ENCODE data around the gene ADCY4.

ADCY4 gene

GRCh38 chr14:24370748-24371147 is 35.9 kb upstream of the ADCY4 start:
- Histone ChIP-seq H4K91ac (ENCODE audit: low read length) (no peak overlapping the region), H3K27ac (ENCODE audit: low read length, poor library complexity, severe bottlenecking) (no peak overlapping the region), H2AK5ac (ENCODE audit: low read length, severe bottlenecking) (no peak overlapping the region), H2AFZ (ENCODE audit: low read depth, low read length) (no peak overlapping the region), H2BK15ac (ENCODE audit: low read depth, poor library complexity, severe bottlenecking) (no peak overlapping the region), H2BK12ac (ENCODE audit: low read length in 2 of 2) (no peak overlapping the region), H3K18ac (ENCODE audit: low read depth in 1 of 2, low read length in 2 of 2) (no peak overlapping the region), H3K14ac (ENCODE audit: low read length in 2 of 2) (no peak overlapping the region), H3K4me2 (ENCODE audit: low read length, poor library complexity, severe bottlenecking) (no peak overlapping the region), H3K27me3 (ENCODE audit: control insufficient read depth in 1 of 2, insufficient read depth in 1 of 2, low read length in 2 of 2) (no peaks in the 10 kb centered on the region), H3K9ac (ENCODE audit: low read length) (peak overlapping the region; percentile 7), H3K4me3 (ENCODE audit: insufficient read depth in 1 of 2, low read depth in 1 of 2, low read length in 2 of 2) (peak overlapping the region in 1 of 2 experiments; percentile 89), H3K23ac (ENCODE audit: low read length in 2 of 2) (no peak overlapping the region), H2BK5ac (ENCODE audit: low read depth, low read length, poor library complexity, severe bottlenecking) (no peak overlapping the region), H3K79me1 (replicated peaks; ENCODE audit: low read length, poor library complexity, severe bottlenecking) (peaks cover 12% of the 10 kb centered on the region), H3K4ac (ENCODE audit: low read depth in 1 of 2, low read length in 2 of 2) (no peak overlapping the region), H3K9me3 (ENCODE audit: control insufficient read depth, low read length) (no peaks in the 10 kb centered on the region), H3K36me3 (ENCODE audit: control insufficient read depth in 1 of 2, insufficient read depth in 2 of 2, low read depth in 1 of 2, low read length in 2 of 2) (peaks cover 43 to 60% of the 10 kb centered on the region in 2 experiments), H2BK120ac (ENCODE audit: low read depth, low read length) (no peak overlapping the region), H4K8ac (ENCODE audit: low read length) (no peak overlapping the region), H3K4me1 (ENCODE audit: control insufficient read depth, insufficient read depth, low read depth, low read length) (peaks cover 33% of the 10 kb centered on the region)
- WGBS: no CpG with 5 or more reads among the region's 1 CpG
- no peak for DNase-seq

GRCh38 chr14:24369907-24370687 is 35.2 kb upstream of the ADCY4 start:
- no peak overlapping the region for H2BK120ac ChIP-seq (ENCODE audit: low read depth, low read length)
- no peak overlapping the region for H4K8ac ChIP-seq (ENCODE audit: low read length)
- H3K4me2 ChIP-seq (ENCODE audit: low read length, poor library complexity, severe bottlenecking): no peak overlapping the region
- peaks cover 37 to 54% of the 10 kb centered on the region in 2 experiments for H3K36me3 ChIP-seq (ENCODE audit: control insufficient read depth in 1 of 2, insufficient read depth in 2 of 2, low read depth in 1 of 2, low read length in 2 of 2)
- H4K91ac ChIP-seq (ENCODE audit: low read length): no peak overlapping the region
- DNase-seq: no peak
- peaks cover 33% of the 10 kb centered on the region for H3K4me1 ChIP-seq (ENCODE audit: control insufficient read depth, insufficient read depth, low read depth, low read length)
- H2BK5ac ChIP-seq (ENCODE audit: low read depth, low read length, poor library complexity, severe bottlenecking): no peak overlapping the region
- no peak overlapping the region for H2AFZ ChIP-seq (ENCODE audit: low read depth, low read length)
- H3K14ac ChIP-seq (ENCODE audit: low read length in 2 of 2): peak overlapping the region in 1 of 2 experiments; percentile 63
- no peaks in the 10 kb centered on the region for H3K9me3 ChIP-seq (ENCODE audit: control insufficient read depth, low read length)
- 93% methylated on average over 32 of the region's 32 CpGs for WGBS
- no peak overlapping the region for H3K27ac ChIP-seq (ENCODE audit: low read length, poor library complexity, severe bottlenecking)
- H3K18ac ChIP-seq (ENCODE audit: low read depth in 1 of 2, low read length in 2 of 2): no peak overlapping the region
- H3K4me3 ChIP-seq (ENCODE audit: insufficient read depth in 1 of 2, low read depth in 1 of 2, low read length in 2 of 2): peak overlapping the region in 1 of 2 experiments; percentile 89
- no peak overlapping the region for H2AK5ac ChIP-seq (ENCODE audit: low read length, severe bottlenecking)
- H2BK12ac ChIP-seq (ENCODE audit: low read length in 2 of 2): peak overlapping the region in 1 of 2 experiments; percentile 38
- H3K23ac ChIP-seq (ENCODE audit: low read length in 2 of 2): peak overlapping the region in 1 of 2 experiments; percentile 54
- H3K9ac ChIP-seq (ENCODE audit: low read length): peak overlapping the region; percentile 98
- H2BK15ac ChIP-seq (ENCODE audit: low read depth, poor library complexity, severe bottlenecking): no peak overlapping the region
- peaks cover 12% of the 10 kb centered on the region for H3K79me1 ChIP-seq (replicated peaks; ENCODE audit: low read length, poor library complexity, severe bottlenecking)
- H3K27me3 ChIP-seq (ENCODE audit: control insufficient read depth in 1 of 2, insufficient read depth in 1 of 2, low read length in 2 of 2): no peaks in the 10 kb centered on the region
- H3K4ac ChIP-seq (ENCODE audit: low read depth in 1 of 2, low read length in 2 of 2): no peak overlapping the region

- H2BK15ac ChIP-seq (ENCODE audit: low read depth, poor library complexity, severe bottlenecking): no peak overlapping the region
- H3K27me3 ChIP-seq (ENCODE audit: control insufficient read depth in 1 of 2, insufficient read depth in 1 of 2, low read length in 2 of 2): no peaks in the 10 kb centered on the region
- H3K14ac ChIP-seq (ENCODE audit: low read length in 2 of 2): no peak overlapping the region
- H2BK120ac ChIP-seq (ENCODE audit: low read depth, low read length): no peak overlapping the region
- DNase-seq: no peak
- no peak overlapping the region for H4K8ac ChIP-seq (ENCODE audit: low read length)
- peaks cover 31 to 47% of the 10 kb centered on the region in 2 experiments for H3K36me3 ChIP-seq (ENCODE audit: control insufficient read depth in 1 of 2, insufficient read depth in 2 of 2, low read depth in 1 of 2, low read length in 2 of 2)
- peak overlapping the region in 1 of 2 experiments; percentile 80 for H2BK12ac ChIP-seq (ENCODE audit: low read length in 2 of 2)
- no peak overlapping the region for H2AK5ac ChIP-seq (ENCODE audit: low read length, severe bottlenecking)
- H3K9me3 ChIP-seq (ENCODE audit: control insufficient read depth, low read length): no peaks in the 10 kb centered on the region
- peaks cover 33% of the 10 kb centered on the region for H3K4me1 ChIP-seq (ENCODE audit: control insufficient read depth, insufficient read depth, low read depth, low read length)
- no peak overlapping the region for H2AFZ ChIP-seq (ENCODE audit: low read depth, low read length)
- H3K4ac ChIP-seq (ENCODE audit: low read depth in 1 of 2, low read length in 2 of 2): peak overlapping the region in 1 of 2 experiments; percentile 62
- H3K79me1 ChIP-seq (replicated peaks; ENCODE audit: low read length, poor library complexity, severe bottlenecking): peaks cover 12% of the 10 kb centered on the region
- peak overlapping the region in 1 of 2 experiments; percentile 89 for H3K4me3 ChIP-seq (ENCODE audit: insufficient read depth in 1 of 2, low read depth in 1 of 2, low read length in 2 of 2)
- H3K4me2 ChIP-seq (ENCODE audit: low read length, poor library complexity, severe bottlenecking): no peak overlapping the region
- H2BK5ac ChIP-seq (ENCODE audit: low read depth, low read length, poor library complexity, severe bottlenecking): no peak overlapping the region
- 82% methylated on average over 18 of the region's 20 CpGs for WGBS
- peak overlapping the region in 1 of 2 experiments; percentile 98 for H3K18ac ChIP-seq (ENCODE audit: low read depth in 1 of 2, low read length in 2 of 2)
- H3K27ac ChIP-seq (ENCODE audit: low read length, poor library complexity, severe bottlenecking): no peak overlapping the region
- H3K9ac ChIP-seq (ENCODE audit: low read length): peak overlapping the region; percentile 98
- peak overlapping the region; percentile 85 for H4K91ac ChIP-seq (ENCODE audit: low read length)
- no peak overlapping the region for H3K23ac ChIP-seq (ENCODE audit: low read length in 2 of 2)
Measured at GRCh38 chr14:24369463-24369862, 34.6 kb upstream of the ADCY4 start.

GRCh38 chr14:24368562-24369252 is 33.8 kb upstream of the ADCY4 start:
- H3K18ac ChIP-seq (ENCODE audit: low read depth in 1 of 2, low read length in 2 of 2): peak overlapping the region; percentile 96 to 98
- peak; percentile 83 for DNase-seq
- peak overlapping the region; percentile 94 for H3K14ac ChIP-seq (ENCODE audit: low read length in 2 of 2)
- H3K4me1 ChIP-seq (ENCODE audit: control insufficient read depth, insufficient read depth, low read depth, low read length): peaks cover 33% of the 10 kb centered on the region
- H4K8ac ChIP-seq (ENCODE audit: low read length): peak overlapping the region; percentile 95
- H3K4me2 ChIP-seq (ENCODE audit: low read length, poor library complexity, severe bottlenecking): peak overlapping the region; percentile 99
- H3K9me3 ChIP-seq (ENCODE audit: control insufficient read depth, low read length): no peaks in the 10 kb centered on the region
- H3K36me3 ChIP-seq (ENCODE audit: control insufficient read depth in 1 of 2, insufficient read depth in 2 of 2, low read depth in 1 of 2, low read length in 2 of 2): peaks cover 25 to 40% of the 10 kb centered on the region in 2 experiments
- peak overlapping the region; percentile 54 to 90 for H3K23ac ChIP-seq (ENCODE audit: low read length in 2 of 2)
- H2BK5ac ChIP-seq (ENCODE audit: low read depth, low read length, poor library complexity, severe bottlenecking): no peak overlapping the region
- peaks cover 12% of the 10 kb centered on the region for H3K79me1 ChIP-seq (replicated peaks; ENCODE audit: low read length, poor library complexity, severe bottlenecking)
- H3K4ac ChIP-seq (ENCODE audit: low read depth in 1 of 2, low read length in 2 of 2): peak overlapping the region; percentile 96 to 98
- peak overlapping the region; percentile 100 for H2BK120ac ChIP-seq (ENCODE audit: low read depth, low read length)
- H3K27me3 ChIP-seq (ENCODE audit: control insufficient read depth in 1 of 2, insufficient read depth in 1 of 2, low read length in 2 of 2): no peaks in the 10 kb centered on the region
- H3K27ac ChIP-seq (ENCODE audit: low read length, poor library complexity, severe bottlenecking): peak overlapping the region; percentile 30
- H3K4me3 ChIP-seq (ENCODE audit: insufficient read depth in 1 of 2, low read depth in 1 of 2, low read length in 2 of 2): peak overlapping the region; percentile 81 to 89
- H2BK12ac ChIP-seq (ENCODE audit: low read length in 2 of 2): peak overlapping the region; percentile 31 to 65
- no peak overlapping the region for H2AFZ ChIP-seq (ENCODE audit: low read depth, low read length)
- H2BK15ac ChIP-seq (ENCODE audit: low read depth, poor library complexity, severe bottlenecking): peak overlapping the region; percentile 99
- H2AK5ac ChIP-seq (ENCODE audit: low read length, severe bottlenecking): peak overlapping the region; percentile 44
- WGBS: 4% methylated on average over 24 of the region's 52 CpGs
- H3K9ac ChIP-seq (ENCODE audit: low read length): peak overlapping the region; percentile 98
- peak overlapping the region; percentile 94 for H4K91ac ChIP-seq (ENCODE audit: low read length)

All from mesenchymal stem cell (in vitro differentiated cells and primary cell).